ENCODE results near the gene PKP4.

DNA sequence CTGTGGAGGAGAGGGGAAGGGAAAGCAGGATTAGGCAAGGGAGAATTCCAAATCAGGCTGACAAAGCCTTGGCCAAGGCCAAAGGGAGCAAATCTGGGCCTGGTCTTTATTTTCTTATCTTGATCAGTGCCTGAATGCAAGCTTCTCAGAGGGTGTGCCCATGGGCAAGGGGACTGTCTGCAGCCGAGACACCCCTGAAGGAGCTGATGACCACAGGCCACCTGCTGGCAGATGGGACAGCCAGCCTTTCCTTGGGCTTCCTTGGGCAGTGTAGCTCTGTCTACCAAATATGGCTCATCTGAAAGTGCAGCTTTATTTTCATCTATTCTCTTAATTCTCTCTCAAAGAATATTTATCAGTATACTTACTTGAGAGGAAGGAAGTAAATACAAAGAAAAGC is 117.0 kb downstream of the PKP4 start:
- TF ChIP-seq SMARCA4 (IDR thresholded peaks at IDR 0.05) (no peak), POLR3A (IDR thresholded peaks at IDR 0.05; ENCODE audit: borderline replicate concordance, extremely low read depth, insufficient read depth, insufficient read length) (no peak)
- TF ChIP-seq, protein P1, sequence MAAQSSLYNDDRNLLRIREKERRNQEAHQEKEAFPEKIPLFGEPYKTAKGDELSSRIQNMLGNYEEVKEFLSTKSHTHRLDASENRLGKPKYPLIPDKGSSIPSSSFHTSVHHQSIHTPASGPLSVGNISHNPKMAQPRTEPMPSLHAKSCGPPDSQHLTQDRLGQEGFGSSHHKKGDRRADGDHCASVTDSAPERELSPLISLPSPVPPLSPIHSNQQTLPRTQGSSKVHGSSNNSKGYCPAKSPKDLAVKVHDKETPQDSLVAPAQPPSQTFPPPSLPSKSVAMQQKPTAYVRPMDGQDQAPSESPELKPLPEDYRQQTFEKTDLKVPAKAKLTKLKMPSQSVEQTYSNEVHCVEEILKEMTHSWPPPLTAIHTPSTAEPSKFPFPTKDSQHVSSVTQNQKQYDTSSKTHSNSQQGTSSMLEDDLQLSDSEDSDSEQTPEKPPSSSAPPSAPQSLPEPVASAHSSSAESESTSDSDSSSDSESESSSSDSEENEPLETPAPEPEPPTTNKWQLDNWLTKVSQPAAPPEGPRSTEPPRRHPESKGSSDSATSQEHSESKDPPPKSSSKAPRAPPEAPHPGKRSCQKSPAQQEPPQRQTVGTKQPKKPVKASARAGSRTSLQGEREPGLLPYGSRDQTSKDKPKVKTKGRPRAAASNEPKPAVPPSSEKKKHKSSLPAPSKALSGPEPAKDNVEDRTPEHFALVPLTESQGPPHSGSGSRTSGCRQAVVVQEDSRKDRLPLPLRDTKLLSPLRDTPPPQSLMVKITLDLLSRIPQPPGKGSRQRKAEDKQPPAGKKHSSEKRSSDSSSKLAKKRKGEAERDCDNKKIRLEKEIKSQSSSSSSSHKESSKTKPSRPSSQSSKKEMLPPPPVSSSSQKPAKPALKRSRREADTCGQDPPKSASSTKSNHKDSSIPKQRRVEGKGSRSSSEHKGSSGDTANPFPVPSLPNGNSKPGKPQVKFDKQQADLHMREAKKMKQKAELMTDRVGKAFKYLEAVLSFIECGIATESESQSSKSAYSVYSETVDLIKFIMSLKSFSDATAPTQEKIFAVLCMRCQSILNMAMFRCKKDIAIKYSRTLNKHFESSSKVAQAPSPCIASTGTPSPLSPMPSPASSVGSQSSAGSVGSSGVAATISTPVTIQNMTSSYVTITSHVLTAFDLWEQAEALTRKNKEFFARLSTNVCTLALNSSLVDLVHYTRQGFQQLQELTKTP (IDR thresholded peaks at IDR 0.05; ENCODE audit: low read depth in 1 of 2, partially characterized antibody in 2 of 2), result no peak
